GM12878 (cell line): ENCODE data around the gene KCNB1. TPM values are rescaled to one million over a fixed set of nuclear protein-coding genes. Genes with fewer than 3 reads are reported as not detected.

Experiments used
- ATAC-seq: fragments of 200-7000 bp; cut with Tn5 transposase; 3 replicates; pipeline ENCODE4 v1.9.1; 2020; ENCODE audit warnings: mild to moderate bottlenecking, moderate library complexity
- BruUV-seq: library from RNA; stranded (reverse); fragments of 400-500 nt; replicated peaks from 2 replicates; lab custom pipeline; 2021; lab: Mats Ljungman, UMichigan
- CTCF ChIA-PET: fragments of 300-600 bp; sonication (Branson Sonifier 250); formaldehyde crosslinking; extraction: SDS; loops from one replicate; lab custom pipeline; 2021; ENCODE audit warnings: inconsistent platforms; lab: Yijun Ruan, JAX
- POLR2A ChIA-PET: fragments of 350-600 bp; formaldehyde crosslinking; extraction: SDS; loops from one replicate; lab custom pipeline; 2021; ENCODE audit warnings: inconsistent platforms; lab: Charles Lee
- RAD21 ChIA-PET: fragments of 300-600 bp; sonication (Branson Sonifier 250); formaldehyde crosslinking; loops from one replicate; lab custom pipeline; 2023; ENCODE audit warnings: antibody characterized with exemption; ENCODE audit not compliant: unreplicated experiment; lab: Charles Lee
- SMC1A ChIA-PET: fragments of 300-600 bp; sonication (Branson Sonifier 250); formaldehyde crosslinking; loops from one replicate; lab custom pipeline; 2023; ENCODE audit not compliant: unreplicated experiment, uncharacterized antibody; lab: Charles Lee
- DNase-seq: peaks from one replicate; pipeline ENCODE4 v3.0.0-alpha.2; 2011; ENCODE audit warnings: low read depth, low spot score
- FAIRE-seq: peaks from 3 replicates; lab custom pipeline; 2011; peaks lifted over from hg19 to GRCh38; lab: Jason Lieb, UNC
- H2AFZ ChIP-seq: 2 replicates; pipeline ENCODE4 v1.6.0; 2011; ENCODE audit warnings: low read depth, low read length, control low read depth; ENCODE audit not compliant: control insufficient read depth
- H3K27ac ChIP-seq: 2 replicates; pipeline ENCODE4 v1.5.1; 2011; ENCODE audit warnings: control low read depth; ENCODE audit not compliant: control insufficient read depth, insufficient read depth
- H3K27me3 ChIP-seq, 2 experiments: replicated peaks in 1 of 2; 2 replicates each; pipeline versions ENCODE4 v1.6.0 to v1.6.1; 2011; ENCODE audit warnings: low read length in 1 of 2; ENCODE audit not compliant: control insufficient read depth in 2 of 2, insufficient read depth in 2 of 2
- H3K36me3 ChIP-seq, 2 experiments: 2 replicates each; pipeline ENCODE4 v1.5.1; 2011; ENCODE audit warnings: low read length in 1 of 2; ENCODE audit not compliant: control insufficient read depth in 2 of 2, insufficient read depth in 2 of 2
- H3K4me1 ChIP-seq: 2 replicates; pipeline ENCODE4 v1.6.1; 2011; ENCODE audit warnings: mild to moderate bottlenecking, low read length, moderate library complexity, mixed read lengths; ENCODE audit not compliant: control insufficient read depth, insufficient read depth
- H3K4me2 ChIP-seq: 2 replicates; pipeline ENCODE4 v1.6.0; 2011; ENCODE audit warnings: control low read depth; ENCODE audit not compliant: control insufficient read depth, insufficient read depth
- H3K4me3 ChIP-seq: fragments of 200-600 bp; sonication (generic); 2 replicates; pipeline ENCODE4 v1.5.1; 2016
- H3K79me2 ChIP-seq: 2 replicates; pipeline ENCODE4 v1.6.0; 2011; ENCODE audit warnings: low read length; ENCODE audit not compliant: control insufficient read depth, insufficient read depth
- H3K9ac ChIP-seq: 2 replicates; pipeline ENCODE4 v1.8.0; 2011; ENCODE audit warnings: low read length, control low read depth, mixed read lengths; ENCODE audit not compliant: control insufficient read depth, insufficient read depth
- H3K9me3 ChIP-seq: replicated peaks from 3 replicates; pipeline ENCODE4 v1.5.1; 2011; ENCODE audit warnings: mild to moderate bottlenecking, low read length; ENCODE audit not compliant: control insufficient read depth, insufficient read depth
- H4K20me1 ChIP-seq: 2 replicates; pipeline ENCODE4 v1.6.0; 2011; ENCODE audit not compliant: control insufficient read depth, insufficient read depth
- ATF3 ChIP-seq: IDR thresholded peaks from 2 replicates; pipeline ENCODE4 v1.6.1; 2011; ENCODE audit warnings: low read depth, mild to moderate bottlenecking, low read length, moderate library complexity, borderline replicate concordance; ENCODE audit errors: extremely low read depth
- BACH1 ChIP-seq: fragments of 450-650 bp; IDR thresholded peaks from 2 replicates; pipeline ENCODE4 v1.6.1; 2017; ENCODE audit warnings: mild to moderate bottlenecking, borderline replicate concordance
- BRCA1 ChIP-seq: IDR thresholded peaks from 2 replicates; pipeline ENCODE4 v1.6.1; 2011; ENCODE audit warnings: low read depth, low read length, improper control_type of control experiment
- CHD1 ChIP-seq: IDR thresholded peaks from 2 replicates; pipeline ENCODE4 v1.6.1; 2012; ENCODE audit warnings: low read depth, low read length, improper control_type of control experiment
- ETV6 ChIP-seq, 2 experiments: fragments of 450-650 bp in 1 of 2; IDR thresholded peaks in 1 of 2; conservative IDR thresholded peaks in 1 of 2; 2 replicates each; pipeline ENCODE4 v1.6.1; 2014; ENCODE audit warnings: antibody characterized with exemption in 1 of 2, borderline replicate concordance in 1 of 2, low read depth in 1 of 2, mild to moderate bottlenecking in 1 of 2, moderate library complexity in 1 of 2
- NFXL1 ChIP-seq: fragments of 450-650 bp; IDR thresholded peaks from 2 replicates; pipeline ENCODE4 v1.6.1; 2017; ENCODE audit warnings: antibody characterized with exemption, mild to moderate bottlenecking, borderline replicate concordance
- NFYA ChIP-seq: IDR thresholded peaks from 2 replicates; pipeline ENCODE4 v1.6.1; 2011; ENCODE audit warnings: low read depth, mild to moderate bottlenecking, low read length, improper control_type of control experiment, borderline replicate concordance
- PRDM15 ChIP-seq: fragments of 450-650 bp; formaldehyde crosslinking; IDR thresholded peaks from 2 replicates; pipeline ENCODE4 v1.4.0; 2020; ENCODE audit warnings: mild to moderate bottlenecking, moderate library complexity
- SMAD5 ChIP-seq: IDR thresholded peaks from 2 replicates; pipeline ENCODE4 v1.6.1; 2016; ENCODE audit warnings: antibody characterized with exemption, low read depth
- SMC3 ChIP-seq: IDR thresholded peaks from 2 replicates; pipeline ENCODE4 v1.6.1; 2011; ENCODE audit warnings: low read length, improper control_type of control experiment, borderline replicate concordance
- SREBF2 ChIP-seq: IDR thresholded peaks from 2 replicates; pipeline ENCODE4 v1.6.1; 2012; ENCODE audit warnings: mild to moderate bottlenecking, low read length
- TCF7 ChIP-seq: IDR thresholded peaks from 2 replicates; pipeline ENCODE4 v1.6.1; 2014; ENCODE audit warnings: antibody characterized with exemption, borderline replicate concordance
- WGBS: methylation state at CpG from one replicate; pipeline ENCODE4 v1.1.6; 2016; ENCODE audit warnings: low lambda C conversion rate; ENCODE audit not compliant: insufficient replicate concordance, insufficient coverage; ENCODE audit errors: missing lambda C conversion rate; 5-methylcytosine and 5-hydroxymethylcytosine counted together
- in situ Hi-C: fragments of 300-500 bp; cut with MboI; formaldehyde crosslinking; loops from 9 replicates; pipeline ENCODE4 v1.14.3; 2018; ENCODE audit warnings: mixed read lengths
- intact Hi-C: fragments of 100-400 bp; cut with micrococcal nuclease; formaldehyde crosslinking; loops from one replicate; pipeline ENCODE4 v1.14.2; 2022; ENCODE audit not compliant: unreplicated experiment
- polyA plus RNA-seq, 11 experiments: library from polyadenylated mRNA; depleted of rRNA in 4 of 11; unstranded in 6 of 11; stranded (reverse) in 5 of 11; fragments of >200 nt; fragmentation: Nextera tagmentation in 4 of 11; fragmentation: Illumina TruSeq in 1 of 11; extraction: Ambion mirVana in 4 of 11; extraction: Trizol in 1 of 11; gene quantifications; 1 replicate in 1 of 11; 2 replicates in 10 of 11; pipeline versions ENCODE4 v1.2.1 to v1.2.3, GENCODE V29; 2011 to 2016; ENCODE audit warnings: inconsistent platforms in 2 of 11, missing spikeins in 2 of 11, low read depth in 1 of 11
- total RNA-seq, 4 experiments: library from RNA; depleted of rRNA in 3 of 4; stranded (reverse); fragments of >200 nt in 3 of 4; fragmentation: Illumina TruSeq in 1 of 4; extraction: Trizol in 1 of 4; gene quantifications; 2 replicates each; pipeline versions ENCODE4 v1.2.1 to v1.2.3, GENCODE V29; 2013 to 2021

KCNB1 gene
- total and polyA plus RNA-seq, 10 of the 15 experiments (the other 5 are each of a cell fraction or from before 2014, with no cell fraction given): 0.02 to 0.08 (median 0.03) TPM; not detected in 7

- Histone ChIP-seq H2AFZ (no peak overlapping the region), H3K4me1 (no peaks in the 10 kb centered on the region), H3K27me3 (peaks cover 0 to 11% of the 10 kb centered on the region in 2 experiments), H3K4me3 (no peak overlapping the region), H3K27ac (no peak overlapping the region), H3K9ac (no peak overlapping the region), H3K4me2 (no peak overlapping the region), H3K9me3 (no peaks in the 10 kb centered on the region), H3K36me3 (no peaks in the 10 kb centered on the region), H4K20me1 (no peaks in the 10 kb centered on the region), H3K79me2 (no peaks in the 10 kb centered on the region)
- no peak for DNase-seq
- SMC1A ChIA-PET: no interaction called here
- intact Hi-C loops: no loop called here
- FAIRE-seq: no peak
- no peak for ATAC-seq
- BruUV-seq: no TSS peak
- TF ChIP-seq BRCA1 (no peak), SREBF2 (no peak), PRDM15 (CRISPR knock-in tag) (no peak), ETV6 (conservative IDR thresholded peaks at IDR 0.05 in 1 of 2, IDR thresholded peaks at IDR 0.05 in 1 of 2; ENCODE audit: borderline replicate concordance in 1 of 2, low read depth in 1 of 2) (no peak), NFYA (no peak), BACH1 (no peak), TCF7 (no peak), SMC3 (no peak), SMAD5 (no peak), CHD1 (no peak), NFXL1 (no peak), ATF3 (no peak)
- RAD21 ChIA-PET: no interaction called here
- 41% methylated on average over 6 of the region's 6 CpGs for WGBS
- POLR2A ChIA-PET: no interaction called here
- in situ Hi-C loops: no loop called here
- CTCF ChIA-PET: no interaction called here
Measured at GRCh38 chr20:49469060-49469459, 13.4 kb downstream of the KCNB1 start.
